NCI-H510A (cell line): ENCODE data around the gene ZNF574.
A peak's percentile ranks its signal among the peaks of the same experiment; 100 is the strongest.
"Not testable (repeated sequence)": the region's sequence is repeated elsewhere in the genome, so short reads cannot be mapped to it uniquely, and the experiment has no call there.

ENCODE experiments used
- DNase-seq: peaks from one replicate; lab custom pipeline; 2025; lab: John Stamatoyannopoulos, UW

Gene ZNF574, protein sequence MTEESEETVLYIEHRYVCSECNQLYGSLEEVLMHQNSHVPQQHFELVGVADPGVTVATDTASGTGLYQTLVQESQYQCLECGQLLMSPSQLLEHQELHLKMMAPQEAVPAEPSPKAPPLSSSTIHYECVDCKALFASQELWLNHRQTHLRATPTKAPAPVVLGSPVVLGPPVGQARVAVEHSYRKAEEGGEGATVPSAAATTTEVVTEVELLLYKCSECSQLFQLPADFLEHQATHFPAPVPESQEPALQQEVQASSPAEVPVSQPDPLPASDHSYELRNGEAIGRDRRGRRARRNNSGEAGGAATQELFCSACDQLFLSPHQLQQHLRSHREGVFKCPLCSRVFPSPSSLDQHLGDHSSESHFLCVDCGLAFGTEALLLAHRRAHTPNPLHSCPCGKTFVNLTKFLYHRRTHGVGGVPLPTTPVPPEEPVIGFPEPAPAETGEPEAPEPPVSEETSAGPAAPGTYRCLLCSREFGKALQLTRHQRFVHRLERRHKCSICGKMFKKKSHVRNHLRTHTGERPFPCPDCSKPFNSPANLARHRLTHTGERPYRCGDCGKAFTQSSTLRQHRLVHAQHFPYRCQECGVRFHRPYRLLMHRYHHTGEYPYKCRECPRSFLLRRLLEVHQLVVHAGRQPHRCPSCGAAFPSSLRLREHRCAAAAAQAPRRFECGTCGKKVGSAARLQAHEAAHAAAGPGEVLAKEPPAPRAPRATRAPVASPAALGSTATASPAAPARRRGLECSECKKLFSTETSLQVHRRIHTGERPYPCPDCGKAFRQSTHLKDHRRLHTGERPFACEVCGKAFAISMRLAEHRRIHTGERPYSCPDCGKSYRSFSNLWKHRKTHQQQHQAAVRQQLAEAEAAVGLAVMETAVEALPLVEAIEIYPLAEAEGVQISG

DNA sequence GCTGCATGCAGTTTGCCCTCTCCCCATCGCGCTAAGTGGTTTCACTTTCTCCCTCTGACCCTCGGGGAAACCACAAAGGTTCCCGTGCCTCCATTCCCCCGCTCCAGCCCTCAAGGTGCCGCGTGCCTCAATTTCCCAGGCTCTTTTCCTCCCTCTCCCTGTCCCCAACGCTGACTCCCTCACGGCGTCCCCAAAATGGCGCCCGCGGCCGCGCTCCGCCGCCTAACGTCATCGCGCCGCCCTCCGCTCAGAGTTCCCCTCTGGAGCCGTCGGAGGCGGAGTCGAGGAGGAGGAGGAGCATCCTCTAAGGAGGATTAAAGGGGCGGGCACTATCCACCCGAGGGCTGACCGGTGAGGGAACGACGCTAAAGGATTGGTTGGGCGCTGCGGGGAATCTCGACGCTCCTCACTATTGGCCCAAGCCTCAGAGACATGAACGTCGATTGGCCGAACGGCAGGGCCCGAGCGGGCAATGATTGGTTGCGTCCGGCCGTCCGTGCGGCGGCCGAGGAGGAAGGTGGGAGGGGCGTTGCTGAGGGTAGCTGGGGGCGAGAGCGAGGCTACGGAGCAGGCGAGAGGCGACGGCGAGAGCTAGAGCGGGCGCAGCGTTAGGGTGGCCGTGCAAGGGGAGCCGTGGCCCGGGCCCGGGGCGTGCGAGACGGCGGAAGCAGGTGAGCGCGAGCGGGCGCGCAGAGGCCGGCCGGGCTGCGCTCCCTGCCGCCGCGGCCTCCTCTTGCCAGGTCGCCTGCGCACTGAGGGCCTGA, at the start of gene ZNF574:
ZNF574 (plus strand) TSS at position 551 of the 764 bp plus-strand sequence. CDS start 2,441 bp downstream, outside the sequence.
- peak; percentile 99 for DNase-seq

DNA sequence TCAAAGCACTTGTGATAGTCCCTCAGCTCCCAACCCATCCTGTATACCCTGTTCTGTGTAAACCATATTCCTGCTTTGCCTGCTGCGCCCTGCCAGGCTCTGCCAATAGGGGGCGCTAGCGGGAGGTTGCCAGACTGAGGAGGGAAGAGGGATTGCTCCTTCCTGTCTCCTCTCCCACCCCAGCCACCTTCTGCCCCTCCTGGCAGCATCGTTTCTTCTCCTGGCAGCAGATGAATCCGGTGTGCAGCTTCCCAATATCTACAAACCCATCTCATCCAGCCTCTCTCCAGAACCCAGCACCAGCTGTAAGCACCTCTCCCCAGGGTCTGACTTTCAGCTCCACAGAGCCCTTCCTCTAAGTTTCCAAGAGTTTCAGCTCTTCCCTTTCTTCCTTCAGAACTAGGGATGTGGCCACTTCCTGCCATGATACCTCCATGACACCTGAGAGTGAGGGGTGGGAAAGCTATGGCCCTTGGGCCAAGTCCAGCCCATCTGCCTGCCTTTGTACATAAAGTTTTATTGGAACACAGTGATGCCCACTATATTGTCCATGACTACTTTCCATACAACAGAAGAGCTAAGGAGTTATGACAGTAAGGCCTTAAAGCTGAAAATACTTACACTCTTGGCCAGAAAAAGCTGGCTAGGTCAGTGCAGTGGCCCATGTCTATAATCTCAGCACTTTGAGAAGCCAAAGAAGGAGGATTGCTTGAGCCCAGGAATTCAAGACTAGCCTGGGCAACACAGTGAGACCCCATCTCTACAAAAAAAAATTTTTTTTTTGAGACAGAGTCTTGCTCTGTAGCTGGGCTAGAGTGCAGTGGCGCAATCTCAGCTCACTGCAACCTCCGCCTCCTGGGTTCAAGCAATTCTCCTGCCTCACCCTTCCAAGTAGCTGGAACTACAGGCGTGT, 47.4 kb upstream of the ZNF574 start:
- no peak for DNase-seq

DNA sequence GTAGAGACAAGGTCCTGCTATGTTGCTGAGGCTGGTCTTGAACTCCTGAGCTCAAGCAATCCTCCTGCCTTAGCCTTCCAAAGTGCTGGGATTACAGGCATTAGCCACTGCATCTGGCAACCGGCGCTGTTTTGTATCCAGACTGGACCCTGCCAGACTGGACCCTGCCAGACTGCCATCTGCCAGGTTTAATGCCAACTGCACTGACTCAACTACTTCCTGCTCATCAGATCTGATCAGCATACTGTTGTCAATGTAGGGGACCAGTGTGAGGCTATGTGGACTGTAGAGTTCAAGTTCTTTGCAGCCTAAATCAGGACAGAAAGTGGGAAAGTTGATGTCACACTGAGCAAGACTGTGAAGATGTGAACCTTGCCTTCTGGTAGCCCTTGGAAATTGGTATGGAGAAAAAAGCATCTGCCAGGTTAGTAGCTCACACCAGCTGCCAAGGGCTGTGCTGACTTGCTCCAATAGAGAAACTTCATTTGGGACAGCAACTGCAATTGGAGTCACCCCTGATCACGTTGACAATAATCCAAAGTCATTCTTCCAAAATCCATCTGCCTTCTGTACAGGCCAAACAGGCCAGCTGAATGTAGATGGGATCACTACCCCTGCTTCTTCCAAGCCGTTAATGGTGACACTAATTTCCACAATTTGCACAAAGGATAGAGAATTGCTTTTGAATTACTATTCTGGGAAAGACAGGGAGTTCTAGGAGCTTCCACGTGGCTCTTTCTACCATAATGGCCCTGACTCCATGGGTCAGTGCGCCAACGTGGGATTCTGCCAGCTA, 45.1 kb upstream of the ZNF574 start:
- DNase-seq, result no peak

DNA sequence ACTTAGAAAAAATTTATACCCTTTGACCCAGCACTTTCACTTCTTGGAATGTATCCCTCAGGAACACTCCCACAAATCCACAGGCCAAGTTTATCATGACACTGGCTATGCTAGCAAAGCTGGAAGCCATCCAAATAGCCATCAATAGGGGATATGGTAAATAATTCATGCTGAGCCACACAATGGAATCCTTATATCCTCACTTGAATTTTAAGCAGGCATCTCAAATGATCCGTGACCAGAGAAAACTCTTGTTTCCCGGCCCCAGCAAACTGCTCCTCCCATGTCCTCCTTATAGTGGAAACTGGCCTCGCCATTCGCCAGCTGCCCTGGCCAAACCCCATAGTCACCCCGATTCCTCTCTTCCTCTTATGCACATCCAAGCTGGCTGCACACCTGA, 43.5 kb upstream of the ZNF574 start:
- DNase-seq, result peak; percentile 92

DNA sequence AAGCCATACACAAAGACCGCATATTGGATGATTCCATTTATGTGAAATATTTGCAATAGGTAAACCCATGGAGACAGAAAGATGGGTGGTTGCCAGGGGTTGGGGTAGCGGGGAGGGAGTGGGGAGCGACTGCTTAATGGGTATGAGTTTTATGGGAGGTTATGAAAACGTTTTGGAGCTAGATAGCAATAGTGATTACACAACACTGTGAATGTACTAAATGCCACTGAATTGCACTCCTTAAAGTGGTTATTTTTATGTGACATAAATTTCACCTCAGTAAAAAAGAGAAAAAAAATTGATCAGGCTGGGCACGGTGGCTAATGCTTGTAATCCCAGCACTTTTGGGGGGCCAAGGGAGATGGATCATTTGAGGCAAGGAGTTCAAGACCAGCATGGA, 42.6 kb upstream of the ZNF574 start:
- no peak for DNase-seq

DNA sequence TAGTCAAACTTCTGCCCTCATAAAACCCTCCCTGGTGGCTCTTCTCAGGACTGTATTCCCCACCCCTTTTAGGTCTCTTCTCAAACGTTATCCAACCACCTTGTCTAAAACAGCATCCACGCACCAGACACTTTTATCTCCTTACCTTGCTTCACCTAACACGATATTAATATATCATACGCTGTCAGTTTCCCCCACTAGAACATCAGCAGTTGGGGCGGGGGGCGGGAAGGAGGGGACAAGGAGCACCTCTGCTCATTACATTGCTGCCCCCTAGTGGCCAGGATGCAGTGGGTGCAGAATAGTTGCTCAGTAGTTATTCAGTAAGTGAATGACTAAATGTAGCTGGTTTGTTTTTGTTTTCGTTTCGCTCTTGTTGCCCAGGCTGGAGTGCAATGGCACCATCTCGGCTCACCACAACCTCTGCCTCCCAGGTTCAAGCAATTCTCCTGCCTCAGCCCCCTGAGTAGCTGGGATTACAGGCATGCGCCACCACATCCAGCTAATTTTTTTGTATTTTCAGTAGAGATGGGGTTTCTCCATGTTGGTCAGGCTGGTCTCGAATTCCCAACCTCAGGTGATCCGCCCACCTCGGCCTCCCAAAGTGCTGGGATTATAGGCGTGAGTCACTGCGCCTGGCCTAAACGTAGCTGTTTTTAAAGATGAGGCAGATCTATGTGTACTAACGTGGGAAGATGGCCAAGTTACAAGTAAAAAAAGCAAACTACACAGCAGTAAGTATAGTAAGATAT, 41.1 kb upstream of the ZNF574 start:
- peak; percentile 50 for DNase-seq

DNA sequence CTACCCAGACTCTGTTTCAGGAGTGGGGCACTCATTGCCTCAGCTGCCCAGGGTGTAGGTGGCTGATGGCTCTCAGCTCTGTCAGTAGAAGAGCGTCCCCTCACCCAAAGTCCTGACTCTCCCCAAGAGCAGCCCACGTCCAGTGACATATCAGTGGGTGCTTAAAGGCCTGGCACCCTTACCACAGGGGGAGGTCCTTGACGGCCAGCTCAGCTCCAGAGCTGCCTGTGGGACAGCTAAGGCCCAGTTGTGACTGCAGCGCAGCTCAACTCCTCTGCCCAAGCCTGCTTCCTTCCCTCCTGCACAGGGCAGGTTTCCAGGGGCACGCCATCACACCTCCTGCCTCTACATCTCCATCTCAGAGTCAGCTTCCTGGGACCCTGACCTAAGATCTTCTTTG, 38.3 kb upstream of the ZNF574 start:
- DNase-seq, result no peak

DNA sequence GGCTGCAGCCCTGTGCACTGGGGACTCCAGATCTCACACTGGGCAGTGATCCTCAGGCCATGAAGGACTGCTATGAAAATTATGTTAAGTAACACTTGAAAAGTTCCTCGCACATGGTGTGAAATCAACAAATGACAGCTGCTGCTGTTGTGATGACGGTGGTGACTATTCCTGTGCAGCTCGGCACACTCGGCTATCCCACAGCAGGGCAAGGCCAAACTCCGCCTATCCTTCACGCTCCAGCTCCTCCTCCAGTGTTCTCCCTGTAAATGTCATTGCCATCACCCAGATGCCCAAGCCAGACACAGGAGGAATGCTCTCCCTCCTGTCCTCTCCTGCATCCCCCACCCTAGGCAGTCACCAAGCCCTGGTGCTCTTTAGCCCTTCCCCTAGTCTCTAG, 37.3 kb upstream of the ZNF574 start:
- DNase-seq, result peak; percentile 72

DNA sequence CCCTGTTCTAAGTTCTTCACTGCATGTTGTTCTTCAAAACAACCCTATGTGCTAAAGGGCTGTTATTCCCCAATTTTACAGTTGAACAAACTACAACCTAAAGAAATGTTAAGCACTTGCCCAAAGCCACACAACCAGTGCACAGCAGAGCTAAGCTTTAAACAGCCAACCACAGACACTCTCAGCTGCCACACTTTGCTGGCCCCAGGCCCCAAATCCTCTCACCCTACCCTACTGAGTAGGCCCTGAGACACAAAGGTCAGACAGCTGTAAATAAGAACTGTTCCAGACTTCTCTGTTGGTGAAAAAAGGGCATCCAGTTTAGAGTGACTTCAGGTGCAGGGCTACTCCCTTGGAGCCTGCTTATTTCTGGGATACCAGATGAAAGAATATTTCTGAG, 35.9 kb upstream of the ZNF574 start:
- no peak for DNase-seq

DNA sequence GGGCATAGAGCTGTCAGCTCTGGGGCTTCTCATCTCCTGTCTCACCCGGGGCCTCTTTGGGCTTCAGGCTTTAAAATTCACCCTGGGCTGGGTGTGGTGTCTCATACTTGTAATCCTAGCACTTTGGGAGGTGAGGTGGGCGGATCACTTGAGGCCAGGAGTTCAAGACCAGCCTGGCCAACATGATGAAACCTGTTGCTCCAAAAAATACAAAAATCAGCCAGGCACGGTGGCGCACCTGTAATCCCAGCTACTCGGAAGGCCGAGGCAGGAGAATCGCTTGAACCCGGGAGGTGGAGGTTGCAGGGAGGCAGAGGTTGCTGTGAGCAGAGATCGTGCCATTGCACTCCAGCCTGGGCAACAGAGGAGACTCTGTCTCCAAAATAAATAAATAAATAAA, 35.5 kb upstream of the ZNF574 start:
- not testable (repeated sequence) for DNase-seq

DNA sequence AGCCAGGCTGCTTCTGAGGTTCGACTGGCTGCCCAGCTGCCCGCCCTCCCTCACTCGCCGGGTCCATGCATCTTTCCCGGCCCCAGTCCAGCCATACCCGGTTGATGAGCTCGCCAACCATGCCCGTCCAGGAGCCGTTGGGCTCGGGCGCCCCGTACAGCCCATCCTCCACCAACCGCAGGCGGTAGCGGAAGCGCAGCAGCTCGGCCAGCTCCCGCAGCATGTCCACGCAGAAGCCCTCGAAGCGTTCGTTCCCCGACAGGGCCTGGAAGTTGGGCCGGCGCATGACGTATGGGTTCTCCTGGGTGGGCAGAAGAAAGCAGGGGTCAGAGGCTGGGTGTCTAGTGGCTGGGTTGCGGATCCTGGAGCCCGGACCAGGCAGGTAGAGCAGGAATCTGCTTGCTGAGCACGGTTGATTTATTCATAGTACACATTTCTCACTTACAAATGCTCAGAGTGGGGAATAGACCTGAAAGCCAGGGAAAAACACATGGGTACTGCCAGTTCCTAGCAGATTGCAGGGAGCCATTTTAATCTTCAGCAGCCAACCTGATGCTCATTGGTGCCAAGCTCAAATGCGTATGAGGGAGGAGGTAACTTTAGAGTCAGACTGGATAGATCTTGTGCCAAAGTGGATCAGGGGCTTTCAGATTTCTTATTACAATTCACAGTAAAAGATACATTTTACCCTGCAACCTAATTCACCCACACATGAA, 33.4 kb upstream of the ZNF574 start:
- no peak for DNase-seq

DNA sequence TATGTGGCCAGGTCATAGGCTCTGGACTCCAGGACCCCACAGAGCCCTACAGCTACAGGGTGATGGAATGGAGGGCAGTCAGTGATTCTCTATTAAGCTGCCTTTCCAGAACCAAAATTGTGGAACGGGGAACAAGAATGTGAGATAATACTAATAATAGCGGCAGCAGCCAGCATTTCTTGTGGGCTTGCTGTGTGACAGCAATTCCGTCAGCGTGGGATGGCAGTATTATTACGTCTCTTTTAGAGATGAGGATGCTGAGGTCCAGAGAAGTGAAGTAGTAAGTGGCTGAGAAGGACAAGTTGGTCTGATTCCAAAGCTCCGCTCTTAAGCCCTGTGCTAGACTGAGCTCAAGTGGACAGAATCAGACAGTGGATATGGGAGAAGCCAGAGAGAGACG, 30.4 kb upstream of the ZNF574 start:
- no peak for DNase-seq

DNA sequence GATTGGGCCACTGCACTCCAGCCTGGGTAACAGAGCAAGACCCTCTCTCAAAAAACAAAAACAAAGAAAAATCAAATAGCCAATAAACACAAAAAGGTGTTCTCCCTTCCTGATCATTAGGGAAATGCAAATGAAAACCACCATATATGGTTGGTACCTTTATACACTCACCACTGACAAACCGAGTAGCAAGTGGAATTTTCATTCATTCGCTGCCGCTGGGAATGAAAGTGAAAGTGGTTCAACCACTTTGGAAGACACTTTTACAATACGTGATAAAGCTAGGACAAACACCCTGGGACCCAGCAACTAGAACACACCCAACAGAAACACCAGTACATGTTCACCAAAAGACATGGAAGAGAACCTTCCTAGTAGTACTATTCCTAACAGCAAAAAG, 27.0 kb upstream of the ZNF574 start:
- no peak for DNase-seq

DNA sequence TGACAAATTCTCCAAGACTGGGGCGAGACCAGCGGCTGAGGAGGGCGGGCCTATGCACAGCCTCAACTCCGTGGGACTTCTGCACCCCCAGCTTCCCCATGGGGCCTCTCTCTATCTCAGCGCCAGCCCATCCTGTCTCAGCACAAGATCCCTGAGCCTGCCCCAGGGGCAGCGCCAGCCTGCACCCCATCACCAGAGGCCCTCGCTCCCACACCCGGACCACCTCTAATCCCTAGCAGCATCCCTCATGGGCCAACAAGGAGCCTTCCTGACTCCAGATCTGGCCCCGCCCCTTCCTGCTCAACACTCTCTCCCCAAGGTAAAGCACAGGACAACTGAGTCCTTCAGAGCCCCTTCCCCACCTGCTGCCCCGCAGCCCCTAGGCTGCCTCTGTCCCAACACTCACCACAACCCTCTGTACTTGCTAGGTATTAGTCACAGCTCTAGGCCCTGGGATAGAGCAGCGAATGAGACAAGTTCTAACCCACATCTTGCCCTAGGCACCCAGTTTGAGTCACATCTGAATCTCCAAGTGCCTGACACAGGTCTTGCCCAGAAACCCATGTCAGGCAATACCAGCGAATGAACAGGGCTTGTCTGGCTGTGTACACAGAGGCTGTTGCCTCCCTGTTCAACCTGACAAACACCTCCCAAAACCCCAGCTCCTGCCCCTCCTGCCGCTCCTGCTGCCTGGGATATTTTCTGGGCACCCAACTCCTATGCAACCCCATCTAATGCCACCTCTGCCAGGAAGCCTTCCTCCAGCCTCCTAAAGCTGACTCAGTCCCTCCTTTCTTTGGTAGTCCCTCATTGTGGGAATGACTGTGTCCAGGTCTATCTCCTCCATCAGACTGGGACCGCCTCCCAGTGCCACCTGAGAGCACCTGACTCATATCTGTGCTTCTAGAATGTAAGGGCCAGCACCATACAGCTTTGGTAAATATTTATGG, 24.5 kb upstream of the ZNF574 start:
- no peak for DNase-seq

DNA sequence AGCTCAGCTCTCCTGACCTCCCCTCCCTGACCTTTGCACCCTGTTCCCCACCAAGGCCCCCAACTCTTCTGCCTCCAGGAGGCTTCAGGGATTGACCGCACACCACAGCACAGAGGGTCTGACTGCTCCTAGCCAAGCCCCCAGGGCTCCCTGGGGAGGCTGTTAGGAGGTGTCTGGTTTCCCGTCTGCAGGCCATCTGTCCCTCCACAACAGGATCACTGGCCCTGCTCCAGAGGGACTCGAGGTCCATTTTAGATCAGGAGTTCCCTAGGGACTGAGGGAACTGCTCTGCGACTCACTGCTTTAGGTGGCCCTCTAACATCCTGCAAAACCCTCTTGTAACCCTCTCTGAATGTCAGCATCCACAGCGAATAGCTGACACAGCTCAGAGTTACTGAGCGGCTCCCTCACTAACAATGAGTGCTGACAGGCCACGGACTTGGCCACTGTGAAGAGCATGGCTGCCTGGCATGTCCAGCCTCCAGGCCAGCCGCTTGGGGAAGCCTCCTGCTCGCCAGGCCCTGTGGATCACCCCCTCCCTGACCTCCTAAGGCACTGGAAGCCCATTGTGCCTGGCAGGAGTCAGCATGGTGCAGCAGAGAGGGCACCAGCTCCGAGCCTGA, 23.6 kb upstream of the ZNF574 start:
- DNase-seq, result no peak

DNA sequence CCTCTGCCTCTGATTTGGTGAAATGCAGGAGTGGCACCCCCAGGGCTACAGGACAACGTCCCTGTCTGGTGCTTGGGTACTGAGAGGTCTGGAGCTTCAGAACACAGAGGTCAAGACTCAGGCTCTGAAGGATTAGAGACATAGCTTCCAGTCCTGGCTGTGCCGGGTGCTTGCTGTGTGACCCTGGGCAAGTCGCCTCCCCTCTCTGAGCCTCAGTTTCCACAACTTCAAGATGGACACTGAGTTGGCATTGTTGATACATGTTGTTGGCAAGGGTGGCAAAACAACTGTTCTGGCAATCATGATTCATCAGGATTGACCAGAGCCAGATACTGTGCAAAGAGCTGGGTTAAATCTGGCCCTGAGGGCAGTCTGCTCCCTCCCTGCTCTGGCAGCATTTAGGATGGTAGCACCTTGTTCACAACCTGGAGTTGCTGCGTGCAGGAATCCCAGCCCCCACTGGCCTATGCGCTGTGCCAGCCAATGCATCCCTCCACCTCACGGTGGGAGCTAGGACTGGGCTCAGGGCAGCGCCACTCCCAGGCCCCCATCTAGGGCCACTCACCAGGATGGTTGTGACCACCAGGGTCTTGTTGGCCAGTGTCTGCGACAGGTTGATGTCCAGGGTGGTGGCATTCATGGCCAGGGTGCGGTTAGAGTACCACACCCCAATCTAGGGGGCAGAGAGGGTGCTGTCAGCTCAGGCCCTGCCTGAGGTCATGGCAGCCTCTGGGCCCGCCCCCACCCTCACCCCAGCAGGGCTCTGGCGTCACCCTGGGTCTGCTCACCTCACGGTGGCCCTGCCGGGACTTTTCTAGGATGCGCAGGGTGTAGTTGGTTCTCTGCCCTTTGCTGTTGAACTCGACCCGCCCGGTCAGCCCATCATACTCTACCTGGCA, 22.7 kb upstream of the ZNF574 start:
- no peak for DNase-seq
